ENCODE measurements around the gene PLOD3. TPM values are rescaled to one million over a fixed set of nuclear protein-coding genes. Genes with fewer than 3 reads are reported as not detected.

PLOD3 gene
- total and polyA plus RNA-seq, 2 of the 8 experiments (the other 6 are each of a cell fraction or from before 2014, with no cell fraction given) = 28.4 to 47.2 TPM

- no peak for TF ChIP-seq BCL11A (IDR thresholded peaks at IDR 0.05; ENCODE audit: low read depth in 2 of 2, low read length in 2 of 2)
- peak; percentile 74 for TF ChIP-seq TEAD4 (IDR thresholded peaks at IDR 0.05; ENCODE audit: low read depth, low read length)
- TF ChIP-seq, protein P1, sequence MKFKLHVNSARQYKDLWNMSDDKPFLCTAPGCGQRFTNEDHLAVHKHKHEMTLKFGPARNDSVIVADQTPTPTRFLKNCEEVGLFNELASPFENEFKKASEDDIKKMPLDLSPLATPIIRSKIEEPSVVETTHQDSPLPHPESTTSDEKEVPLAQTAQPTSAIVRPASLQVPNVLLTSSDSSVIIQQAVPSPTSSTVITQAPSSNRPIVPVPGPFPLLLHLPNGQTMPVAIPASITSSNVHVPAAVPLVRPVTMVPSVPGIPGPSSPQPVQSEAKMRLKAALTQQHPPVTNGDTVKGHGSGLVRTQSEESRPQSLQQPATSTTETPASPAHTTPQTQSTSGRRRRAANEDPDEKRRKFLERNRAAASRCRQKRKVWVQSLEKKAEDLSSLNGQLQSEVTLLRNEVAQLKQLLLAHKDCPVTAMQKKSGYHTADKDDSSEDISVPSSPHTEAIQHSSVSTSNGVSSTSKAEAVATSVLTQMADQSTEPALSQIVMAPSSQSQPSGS (IDR thresholded peaks at IDR 0.05; ENCODE audit: low read length) = no peak
- no peak for TF ChIP-seq RXRA (IDR thresholded peaks at IDR 0.05; ENCODE audit: insufficient read depth, low read depth, low read length)
- no peak for TF ChIP-seq TAF7 (optimal IDR thresholded peaks at IDR 0.05; ENCODE audit: borderline replicate concordance, low read depth, low read length)
- no peak for TF ChIP-seq PHF8 (conservative IDR thresholded peaks at IDR 0.05; ENCODE audit: low read depth, low read length)
- TF ChIP-seq ATF3 (IDR thresholded peaks at IDR 0.05; ENCODE audit: insufficient read depth, low read depth, low read length) = no peak
- no peak for TF ChIP-seq SRF (IDR thresholded peaks at IDR 0.05; ENCODE audit: low read depth, low read length)
- TF ChIP-seq USF2 (IDR thresholded peaks at IDR 0.05; ENCODE audit: low read length) = no peak
- no peak for TF ChIP-seq CHD1 (IDR thresholded peaks at IDR 0.05; ENCODE audit: low read depth, low read length)
- peak; percentile 45 for TF ChIP-seq CTBP2 (IDR thresholded peaks at IDR 0.05; ENCODE audit: borderline replicate concordance, insufficient read depth, insufficient read length, low read length)
- TF ChIP-seq SAP30 (IDR thresholded peaks at IDR 0.05; ENCODE audit: insufficient read depth, insufficient replicate concordance, low read length) = no peak
- no peak for TF ChIP-seq CBX8 (IDR thresholded peaks at IDR 0.05; ENCODE audit: borderline replicate concordance, low read depth, low read length)
- peak; percentile 78; the same call in 1 of the 2 replicates for TF ChIP-seq TCF12 (IDR thresholded peaks at IDR 0.05; ENCODE audit: low read depth, low read length)
- TF ChIP-seq GABPA (IDR thresholded peaks at IDR 0.05; ENCODE audit: borderline replicate concordance, insufficient read depth, low read length) = no peak
- no peak for TF ChIP-seq SIRT6 (IDR thresholded peaks at IDR 0.05; ENCODE audit: low read length)
- TF ChIP-seq SIN3A (conservative IDR thresholded peaks at IDR 0.05 in 1 of 2, IDR thresholded peaks at IDR 0.05 in 1 of 2; ENCODE audit: low read depth in 1 of 2, low read length in 2 of 2) = no peak
- TF ChIP-seq NRF1 (IDR thresholded peaks at IDR 0.05; ENCODE audit: low read depth, low read length) = no peak
- peak; percentile 35; the same call in 1 of the 2 replicates for TF ChIP-seq RBBP5 (IDR thresholded peaks at IDR 0.05; ENCODE audit: borderline replicate concordance, low read depth, low read length)
- no peak for TF ChIP-seq POLR2A (IDR thresholded peaks at IDR 0.05; ENCODE audit: control extremely low read depth in 1 of 2, low read depth in 2 of 2, low read length in 2 of 2)
Observed at GRCh38 chr7:101200862-101201599, 16.4 kb downstream of the PLOD3 start, which contains the start of gene MOGAT3 (continued).
